PFSK-1 (cell line): ENCODE data around the gene CALU.

ENCODE experiments used
- POLR2AphosphoS5 ChIP-seq: IDR thresholded peaks from 2 replicates; pipeline ENCODE4 v1.6.1; 2012; ENCODE audit warnings: low read depth, mild to moderate bottlenecking, control low read depth, low read length, moderate library complexity
- SIN3A ChIP-seq: IDR thresholded peaks from 2 replicates; pipeline ENCODE4 v1.6.1; 2012; ENCODE audit warnings: mild to moderate bottlenecking, low read length, moderate library complexity, borderline replicate concordance; ENCODE audit not compliant: insufficient read depth
- TAF1 ChIP-seq: IDR thresholded peaks from 2 replicates; pipeline ENCODE4 v1.6.1; 2012; ENCODE audit warnings: low read length, control low read depth, borderline replicate concordance; ENCODE audit not compliant: insufficient read depth
- TF ChIP-seq, protein P1 (sequence below), 2 experiments: IDR thresholded peaks; 2 replicates each; pipeline versions ENCODE4 v1.6.1 to v1.8.0; 2011 to 2012; ENCODE audit warnings: low read depth in 2 of 2, low read length in 2 of 2, control low read depth in 1 of 2, inconsistent platforms in 1 of 2, mild to moderate bottlenecking in 1 of 2, moderate library complexity in 1 of 2; ENCODE audit not compliant: insufficient read depth in 1 of 2

DNA sequence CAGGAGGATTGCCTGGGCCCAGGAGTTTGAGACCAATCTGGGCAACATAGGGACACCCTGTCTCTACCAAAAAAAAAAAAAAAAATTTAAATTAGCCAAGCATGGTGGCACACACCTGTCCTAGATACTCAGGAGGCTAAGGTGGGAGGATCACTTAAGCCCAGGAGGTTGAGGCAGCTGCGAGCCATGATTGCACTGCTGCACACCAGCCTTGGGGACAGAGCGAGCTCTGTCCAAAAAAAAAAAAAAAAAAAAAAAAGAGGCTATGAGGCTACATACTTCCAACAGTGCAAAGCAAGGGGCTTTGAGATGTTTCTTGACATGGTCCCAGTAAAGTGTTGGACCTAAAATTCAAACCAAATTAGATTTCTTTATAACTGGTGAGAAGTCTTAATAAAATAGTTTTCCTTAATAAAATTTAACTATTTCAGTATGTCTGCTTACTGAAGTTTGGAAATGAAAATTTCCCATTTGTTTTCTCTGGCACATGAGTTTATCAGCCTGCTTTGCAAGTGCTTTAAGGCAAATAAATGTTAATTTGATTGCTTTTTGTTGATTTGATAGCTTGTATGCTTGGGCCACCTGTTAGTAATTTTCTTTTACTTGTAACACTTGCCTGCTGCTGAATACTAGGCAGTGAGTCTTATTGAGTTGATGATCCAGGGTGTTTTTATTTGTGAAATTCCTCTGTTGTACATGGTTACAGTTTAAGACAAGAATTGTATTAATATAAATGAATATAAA, 16.1 kb downstream of the CALU start:
- TF ChIP-seq TAF1 = no peak
- TF ChIP-seq, protein P1, sequence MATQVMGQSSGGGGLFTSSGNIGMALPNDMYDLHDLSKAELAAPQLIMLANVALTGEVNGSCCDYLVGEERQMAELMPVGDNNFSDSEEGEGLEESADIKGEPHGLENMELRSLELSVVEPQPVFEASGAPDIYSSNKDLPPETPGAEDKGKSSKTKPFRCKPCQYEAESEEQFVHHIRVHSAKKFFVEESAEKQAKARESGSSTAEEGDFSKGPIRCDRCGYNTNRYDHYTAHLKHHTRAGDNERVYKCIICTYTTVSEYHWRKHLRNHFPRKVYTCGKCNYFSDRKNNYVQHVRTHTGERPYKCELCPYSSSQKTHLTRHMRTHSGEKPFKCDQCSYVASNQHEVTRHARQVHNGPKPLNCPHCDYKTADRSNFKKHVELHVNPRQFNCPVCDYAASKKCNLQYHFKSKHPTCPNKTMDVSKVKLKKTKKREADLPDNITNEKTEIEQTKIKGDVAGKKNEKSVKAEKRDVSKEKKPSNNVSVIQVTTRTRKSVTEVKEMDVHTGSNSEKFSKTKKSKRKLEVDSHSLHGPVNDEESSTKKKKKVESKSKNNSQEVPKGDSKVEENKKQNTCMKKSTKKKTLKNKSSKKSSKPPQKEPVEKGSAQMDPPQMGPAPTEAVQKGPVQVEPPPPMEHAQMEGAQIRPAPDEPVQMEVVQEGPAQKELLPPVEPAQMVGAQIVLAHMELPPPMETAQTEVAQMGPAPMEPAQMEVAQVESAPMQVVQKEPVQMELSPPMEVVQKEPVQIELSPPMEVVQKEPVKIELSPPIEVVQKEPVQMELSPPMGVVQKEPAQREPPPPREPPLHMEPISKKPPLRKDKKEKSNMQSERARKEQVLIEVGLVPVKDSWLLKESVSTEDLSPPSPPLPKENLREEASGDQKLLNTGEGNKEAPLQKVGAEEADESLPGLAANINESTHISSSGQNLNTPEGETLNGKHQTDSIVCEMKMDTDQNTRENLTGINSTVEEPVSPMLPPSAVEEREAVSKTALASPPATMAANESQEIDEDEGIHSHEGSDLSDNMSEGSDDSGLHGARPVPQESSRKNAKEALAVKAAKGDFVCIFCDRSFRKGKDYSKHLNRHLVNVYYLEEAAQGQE (IDR thresholded peaks at IDR 0.05; ENCODE audit: insufficient read depth in 1 of 2, low read depth in 2 of 2, low read length in 2 of 2) = no peak
- TF ChIP-seq SIN3A = no peak
- TF ChIP-seq POLR2AphosphoS5 = no peak
